ENCODE measurements around the gene CDC14A.

DNA sequence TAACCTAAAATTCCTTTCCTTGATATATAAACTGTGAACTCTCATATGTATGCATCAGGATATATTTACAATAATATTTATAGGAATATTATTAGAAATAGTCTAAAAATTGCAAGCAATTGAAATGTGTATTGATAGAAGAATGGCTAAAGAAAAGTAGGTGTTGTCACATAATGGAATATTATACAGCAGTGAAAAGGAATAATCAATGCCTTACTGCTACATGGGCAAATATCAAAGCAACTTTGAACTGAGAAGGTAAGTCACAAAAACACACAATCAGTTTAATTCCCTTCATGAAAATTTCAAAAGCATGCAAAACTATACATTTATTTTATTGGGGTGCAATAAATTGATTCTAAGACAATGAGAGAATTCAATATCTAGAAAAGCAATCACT, 35.7 kb upstream of the CDC14A start:
- TF ChIP-seq, protein P1, sequence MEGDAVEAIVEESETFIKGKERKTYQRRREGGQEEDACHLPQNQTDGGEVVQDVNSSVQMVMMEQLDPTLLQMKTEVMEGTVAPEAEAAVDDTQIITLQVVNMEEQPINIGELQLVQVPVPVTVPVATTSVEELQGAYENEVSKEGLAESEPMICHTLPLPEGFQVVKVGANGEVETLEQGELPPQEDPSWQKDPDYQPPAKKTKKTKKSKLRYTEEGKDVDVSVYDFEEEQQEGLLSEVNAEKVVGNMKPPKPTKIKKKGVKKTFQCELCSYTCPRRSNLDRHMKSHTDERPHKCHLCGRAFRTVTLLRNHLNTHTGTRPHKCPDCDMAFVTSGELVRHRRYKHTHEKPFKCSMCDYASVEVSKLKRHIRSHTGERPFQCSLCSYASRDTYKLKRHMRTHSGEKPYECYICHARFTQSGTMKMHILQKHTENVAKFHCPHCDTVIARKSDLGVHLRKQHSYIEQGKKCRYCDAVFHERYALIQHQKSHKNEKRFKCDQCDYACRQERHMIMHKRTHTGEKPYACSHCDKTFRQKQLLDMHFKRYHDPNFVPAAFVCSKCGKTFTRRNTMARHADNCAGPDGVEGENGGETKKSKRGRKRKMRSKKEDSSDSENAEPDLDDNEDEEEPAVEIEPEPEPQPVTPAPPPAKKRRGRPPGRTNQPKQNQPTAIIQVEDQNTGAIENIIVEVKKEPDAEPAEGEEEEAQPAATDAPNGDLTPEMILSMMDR (conservative IDR thresholded peaks at IDR 0.05; ENCODE audit: low read depth, low read length) = no peak
- TF ChIP-seq EZH2phosphoT487 (IDR thresholded peaks at IDR 0.05; ENCODE audit: borderline replicate concordance, low read length) (no peak), EZH2 (IDR thresholded peaks at IDR 0.05; ENCODE audit: low read length, unreplicated experiment) (no peak)
